Measurements from ENCODE around the gene EPB41L1. TPM values are rescaled to one million over a fixed set of nuclear protein-coding genes. Genes with fewer than 3 reads are reported as not detected.

EPB41L1 gene
- total RNA-seq, 1 donor from 2014 or later, result 43.1 TPM

DNA sequence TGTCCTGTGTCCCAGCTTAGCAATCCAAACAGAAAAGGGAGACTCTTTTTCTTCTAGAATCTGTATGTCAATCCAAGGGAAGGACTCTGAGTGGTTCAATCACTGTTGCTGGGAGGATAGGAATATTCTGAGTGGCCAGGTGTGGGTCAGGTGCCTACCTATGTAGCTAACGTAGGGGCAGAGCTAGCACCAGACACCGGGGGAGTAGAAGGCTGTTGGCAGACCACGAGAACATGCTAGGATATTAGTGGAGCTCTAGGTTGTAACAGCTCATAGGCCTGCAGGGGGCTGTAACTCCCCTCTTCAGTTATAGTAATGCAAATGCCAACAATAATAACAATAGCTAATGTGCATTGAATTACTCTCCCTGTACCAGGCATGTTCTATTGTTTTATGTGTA, 39.8 kb upstream of the EPB41L1 start:
- no peaks in the 10 kb centered on the region for H3K27me3 Mint-ChIP-seq (ENCODE audit: low read depth)

DNA sequence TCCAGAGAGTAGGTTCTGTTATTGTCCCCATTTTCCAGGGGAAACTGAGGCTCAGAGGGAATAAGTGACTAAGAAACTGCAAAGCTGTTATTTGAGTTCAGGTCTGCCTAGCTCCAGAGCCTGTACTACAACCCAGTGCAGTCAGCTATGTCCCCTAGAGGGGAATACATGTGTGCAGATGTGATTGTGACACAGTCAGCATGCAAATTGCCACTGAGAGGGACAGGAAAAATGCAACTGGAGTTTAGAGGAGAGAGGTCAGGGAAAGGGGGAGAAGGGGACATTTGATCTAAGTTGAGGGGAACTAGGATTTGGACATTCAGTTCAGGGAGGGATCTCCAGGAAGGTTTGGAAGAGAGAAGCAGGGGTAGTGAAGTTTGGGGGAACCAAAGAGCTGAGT, 38.6 kb upstream of the EPB41L1 start:
- Mint-ChIP-seq H3K27me3 (ENCODE audit: low read depth) (no peaks in the 10 kb centered on the region), H3K27ac (no peak overlapping the region), H3K36me3 (no peaks in the 10 kb centered on the region), H3K4me3 (no peak overlapping the region), H3K9me3 (no peaks in the 10 kb centered on the region), H3K4me1 (peaks cover 24% of the 10 kb centered on the region)
- no peak for DNase-seq (ENCODE audit: low spot score in 2 of 2, unreplicated experiment in 2 of 2)
- TF ChIP-seq CTCF (IDR thresholded peaks at IDR 0.05; ENCODE audit: unreplicated experiment), result no peak

More for the DNA sequence above, 39.8 kb upstream of the EPB41L1 start:
- DNase-seq (ENCODE audit: low spot score in 2 of 2, unreplicated experiment in 2 of 2), result no peak
- Mint-ChIP-seq H3K9me3 (no peaks in the 10 kb centered on the region), H3K27ac (no peak overlapping the region), H3K36me3 (no peaks in the 10 kb centered on the region), H3K4me3 (no peak overlapping the region), H3K4me1 (peaks cover 24% of the 10 kb centered on the region)
- TF ChIP-seq CTCF (IDR thresholded peaks at IDR 0.05; ENCODE audit: unreplicated experiment), result no peak

GRCh38 chr20:36116807-36117441, 37.6 kb upstream of the EPB41L1 start:
- Mint-ChIP-seq H3K4me3 (no peak overlapping the region), H3K27ac (no peak overlapping the region), H3K27me3 (ENCODE audit: low read depth) (no peaks in the 10 kb centered on the region), H3K4me1 (peaks cover 23% of the 10 kb centered on the region), H3K36me3 (no peaks in the 10 kb centered on the region), H3K9me3 (no peaks in the 10 kb centered on the region)
- DNase-seq (ENCODE audit: low spot score in 2 of 2, unreplicated experiment in 2 of 2), result no peak
- TF ChIP-seq CTCF (IDR thresholded peaks at IDR 0.05; ENCODE audit: unreplicated experiment), result no peak

GRCh38 chr20:36117638-36118037, 36.9 kb upstream of the EPB41L1 start:
- no peaks in the 10 kb centered on the region for H3K36me3 Mint-ChIP-seq
- H3K9me3 Mint-ChIP-seq, result no peaks in the 10 kb centered on the region
- no peaks in the 10 kb centered on the region for H3K27me3 Mint-ChIP-seq (ENCODE audit: low read depth)
- peaks cover 23% of the 10 kb centered on the region for H3K4me1 Mint-ChIP-seq
- TF ChIP-seq CTCF (IDR thresholded peaks at IDR 0.05; ENCODE audit: unreplicated experiment), result no peak
- H3K4me3 Mint-ChIP-seq, result no peak overlapping the region
- no peak for DNase-seq (ENCODE audit: low spot score in 2 of 2, unreplicated experiment in 2 of 2)
- no peak overlapping the region for H3K27ac Mint-ChIP-seq

GRCh38 chr20:36118371-36118770, 36.2 kb upstream of the EPB41L1 start:
- no peaks in the 10 kb centered on the region for H3K36me3 Mint-ChIP-seq
- no peak for TF ChIP-seq CTCF (IDR thresholded peaks at IDR 0.05; ENCODE audit: unreplicated experiment)
- no peak overlapping the region for H3K27ac Mint-ChIP-seq
- H3K27me3 Mint-ChIP-seq (ENCODE audit: low read depth), result no peaks in the 10 kb centered on the region
- no peaks in the 10 kb centered on the region for H3K9me3 Mint-ChIP-seq
- peaks cover 16% of the 10 kb centered on the region for H3K4me1 Mint-ChIP-seq
- H3K4me3 Mint-ChIP-seq, result no peak overlapping the region
- no peak for DNase-seq (ENCODE audit: low spot score in 2 of 2, unreplicated experiment in 2 of 2)

- Mint-ChIP-seq H3K27ac (no peak overlapping the region), H3K36me3 (no peaks in the 10 kb centered on the region), H3K9me3 (no peaks in the 10 kb centered on the region), H3K4me1 (peaks cover 10% of the 10 kb centered on the region), H3K4me3 (no peak overlapping the region), H3K27me3 (ENCODE audit: low read depth) (no peaks in the 10 kb centered on the region)
- no peak for TF ChIP-seq CTCF (IDR thresholded peaks at IDR 0.05; ENCODE audit: unreplicated experiment)
- no peak for DNase-seq (ENCODE audit: low spot score in 2 of 2, unreplicated experiment in 2 of 2)
Observed at GRCh38 chr20:36119537-36119936, 35.0 kb upstream of the EPB41L1 start.

Measured in mesothelial cell of epicardium (in vitro differentiated cells).